NCI-H2081 (cell line): ENCODE measurements around the gene PGAM1.
"Not testable (repeated sequence)": the region's sequence is repeated elsewhere in the genome, so short reads cannot be mapped to it uniquely, and the experiment has no call there.

Experiments
- DNase-seq, 2 experiments: peaks; one replicate each; lab custom pipeline; 2025; lab: John Stamatoyannopoulos, UW

Gene PGAM1

GRCh38 chr10:97425964-97426775, at the start of gene PGAM1:
Gene PGAM1 (plus strand): TSS chr10:97426191. CDS start chr10:97426308, 117 bp downstream.
- peak; percentile 88 to 90 for DNase-seq

GRCh38 chr10:97376413-97376812, 49.6 kb upstream of the PGAM1 start:
- no peak for DNase-seq

- no peak for DNase-seq
Measured at GRCh38 chr10:97378933-97379921, 46.8 kb upstream of the PGAM1 start.

- DNase-seq = no peak
Measured at GRCh38 chr10:97380516-97380915, 45.5 kb upstream of the PGAM1 start.

GRCh38 chr10:97381626-97382025, 44.4 kb upstream of the PGAM1 start:
- DNase-seq = no peak

- DNase-seq = no peak
Measured at GRCh38 chr10:97383159-97383558, 42.8 kb upstream of the PGAM1 start.

- no peak for DNase-seq
Measured at GRCh38 chr10:97384156-97384555, 41.8 kb upstream of the PGAM1 start.

- no peak for DNase-seq
Measured at GRCh38 chr10:97384641-97385040, 41.4 kb upstream of the PGAM1 start.

- DNase-seq = no peak
Measured at GRCh38 chr10:97385565-97385964, 40.4 kb upstream of the PGAM1 start.

GRCh38 chr10:97388152-97388551, 37.8 kb upstream of the PGAM1 start:
- DNase-seq = no peak

GRCh38 chr10:97390091-97390490, 35.9 kb upstream of the PGAM1 start:
- DNase-seq = no peak

- DNase-seq = no peak
Measured at GRCh38 chr10:97393034-97393573, 32.9 kb upstream of the PGAM1 start.

- no peak for DNase-seq
Measured at GRCh38 chr10:97396056-97396455, 29.9 kb upstream of the PGAM1 start.

GRCh38 chr10:97399843-97400545, 26.0 kb upstream of the PGAM1 start:
- DNase-seq = peak in 1 of 2 experiments; percentile 6

- peak; percentile 86 to 95 for DNase-seq
Measured at GRCh38 chr10:97400665-97401454, 25.1 kb upstream of the PGAM1 start, which contains the start of gene RRP12. Gene RRP12 (minus strand): TSS chr10:97401340. CDS start chr10:97401231, 109 bp downstream.

GRCh38 chr10:97401455-97401919, 24.5 kb upstream of the PGAM1 start:
- DNase-seq = no peak

GRCh38 chr10:97404044-97404443, 21.9 kb upstream of the PGAM1 start:
- no peak for DNase-seq

GRCh38 chr10:97406064-97406463, 19.9 kb upstream of the PGAM1 start:
- DNase-seq = no peak

- DNase-seq = not testable (repeated sequence)
Measured at GRCh38 chr10:97406483-97406882, 19.5 kb upstream of the PGAM1 start.

GRCh38 chr10:97407211-97407951, 18.6 kb upstream of the PGAM1 start:
- DNase-seq = peak; percentile 44 to 69
